MCF 10A (cell line): ENCODE data around the gene TRMT61B. TPM values are rescaled to one million over a fixed set of nuclear protein-coding genes. Genes with fewer than 3 reads are reported as not detected.

ENCODE experiments used
- BruUV-seq: library from RNA; stranded (reverse); fragments of 400-500 nt; replicated peaks from 2 replicates; lab custom pipeline; 2021; lab: Mats Ljungman, UMichigan
- CTCF ChIA-PET: fragments of 300-600 bp; sonication (Branson Sonifier 250); formaldehyde crosslinking; extraction: SDS; loops from one replicate; lab custom pipeline; 2021; ENCODE audit warnings: antibody characterized with exemption, inconsistent platforms; lab: Yijun Ruan, JAX
- POLR2A ChIA-PET: fragments of 300-600, 350-650 bp; sonication (Branson Sonifier 250); formaldehyde crosslinking; extraction: SDS; loops from one replicate; lab custom pipeline; 2020; ENCODE audit warnings: antibody characterized with exemption, inconsistent platforms; lab: Yijun Ruan, JAX
- DNase-seq: peaks from one replicate; pipeline ENCODE4 v3.0.0-alpha.2; 2018; ENCODE audit not compliant: unreplicated experiment
- H3K27ac Mint-ChIP-seq: one replicate; pipeline ENCODE4 v1.8.0; 2022; ENCODE audit warnings: mild to moderate bottlenecking, low read depth, mixed read lengths; ENCODE audit not compliant: unreplicated experiment
- H3K27me3 Mint-ChIP-seq: one replicate; pipeline ENCODE4 v1.8.0; 2022; ENCODE audit warnings: mixed read lengths; ENCODE audit not compliant: insufficient read depth, unreplicated experiment
- H3K36me3 Mint-ChIP-seq: one replicate; pipeline ENCODE4 v1.8.0; 2022; ENCODE audit warnings: mild to moderate bottlenecking, moderate library complexity, mixed read lengths; ENCODE audit not compliant: insufficient read depth, unreplicated experiment
- H3K4me1 Mint-ChIP-seq: one replicate; pipeline ENCODE4 v1.8.0; 2022; ENCODE audit warnings: mixed read lengths; ENCODE audit not compliant: insufficient read depth, unreplicated experiment
- H3K4me3 Mint-ChIP-seq: one replicate; pipeline ENCODE4 v1.8.0; 2022; ENCODE audit warnings: mild to moderate bottlenecking, moderate library complexity, mixed read lengths; ENCODE audit not compliant: unreplicated experiment
- H3K9me3 Mint-ChIP-seq: one replicate; pipeline ENCODE4 v1.8.0; 2022; ENCODE audit warnings: mixed read lengths; ENCODE audit not compliant: unreplicated experiment
- intact Hi-C: fragments of 100-400 bp; cut with micrococcal nuclease; formaldehyde crosslinking; loops from 2 replicates; pipeline ENCODE4 v1.14.1; 2022
- total RNA-seq: library from RNA; stranded (reverse); gene quantifications from 2 replicates; pipeline ENCODE4 v1.2.3, GENCODE V29; 2022
- TF ChIP-seq, protein P1 (sequence below): fragments of 200-600 bp; IDR thresholded peaks from one replicate; pipeline ENCODE4 v1.8.0; 2022; ENCODE audit warnings: antibody characterized with exemption, mild to moderate bottlenecking; ENCODE audit not compliant: unreplicated experiment

Gene TRMT61B
- total RNA-seq, 1 experiment from 2014 or later, result 10.4 TPM

DNA sequence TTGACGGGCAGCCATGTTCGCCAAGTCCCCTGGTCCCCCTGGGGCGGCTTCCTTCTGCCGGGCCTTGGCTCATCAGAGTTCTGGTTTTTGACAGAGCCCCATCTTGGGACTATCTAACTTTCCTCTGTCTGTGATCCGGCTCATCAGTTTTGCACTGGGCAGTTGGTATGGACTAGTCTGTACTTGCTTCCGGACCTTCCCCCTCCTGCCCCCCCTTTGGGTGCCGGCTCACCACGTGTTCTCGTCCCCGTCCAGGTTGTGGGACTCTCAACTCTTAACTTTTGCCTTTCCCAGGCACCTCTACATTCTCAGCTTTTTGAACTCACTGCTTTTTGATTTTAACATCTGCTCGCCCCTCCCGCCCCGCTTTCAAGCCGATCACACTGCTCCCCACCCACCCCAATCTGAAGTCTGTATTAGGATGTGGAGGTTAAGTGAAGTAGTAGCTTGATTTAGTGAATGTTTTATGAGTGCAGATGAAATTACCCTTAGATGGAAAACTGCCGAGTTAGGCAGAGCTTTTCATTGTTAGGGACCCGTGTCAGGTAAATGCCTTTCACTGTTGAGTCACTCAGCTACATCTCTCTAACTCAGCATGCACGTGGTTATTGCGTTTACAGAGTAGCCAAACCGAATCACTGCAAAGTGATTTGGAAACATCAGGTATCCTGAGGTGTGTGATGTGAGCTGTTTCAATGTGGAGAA is 25.2 kb upstream of the TRMT61B start:
- intact Hi-C loops, result loop anchor here (2.0 to 5.0 kb wide), 3 partner anchors 25 to 329 kb away; partner anchors contain the start of gene TRMT61B
- CTCF ChIA-PET, result interaction anchor here (0.7 to 2.1 kb wide), 2 partner anchors 14 to 57 kb away, joined by 3 to 11 read pairs; no protein-coding TSS in a partner anchor

GRCh38 chr2:28894470-28895188 is 24.5 kb upstream of the TRMT61B start, which contains the start of gene WDR43:
Gene WDR43 (plus strand): TSS chr2:28894667. CDS start chr2:28894699, 32 bp downstream.
- DNase-seq, result peak; percentile 98
- Mint-ChIP-seq H3K27me3 (no peaks in the 10 kb centered on the region), H3K4me1 (peaks cover 27% of the 10 kb centered on the region), H3K9me3 (no peaks in the 10 kb centered on the region), H3K27ac (peak within 1 kb of the TSS; percentile 92), H3K4me3 (peak within 1 kb of the TSS; percentile 88), H3K36me3 (peaks cover 20% of the 10 kb centered on the region)
- BruUV-seq, result TSS peak; percentile 39
- TF ChIP-seq, protein P1, sequence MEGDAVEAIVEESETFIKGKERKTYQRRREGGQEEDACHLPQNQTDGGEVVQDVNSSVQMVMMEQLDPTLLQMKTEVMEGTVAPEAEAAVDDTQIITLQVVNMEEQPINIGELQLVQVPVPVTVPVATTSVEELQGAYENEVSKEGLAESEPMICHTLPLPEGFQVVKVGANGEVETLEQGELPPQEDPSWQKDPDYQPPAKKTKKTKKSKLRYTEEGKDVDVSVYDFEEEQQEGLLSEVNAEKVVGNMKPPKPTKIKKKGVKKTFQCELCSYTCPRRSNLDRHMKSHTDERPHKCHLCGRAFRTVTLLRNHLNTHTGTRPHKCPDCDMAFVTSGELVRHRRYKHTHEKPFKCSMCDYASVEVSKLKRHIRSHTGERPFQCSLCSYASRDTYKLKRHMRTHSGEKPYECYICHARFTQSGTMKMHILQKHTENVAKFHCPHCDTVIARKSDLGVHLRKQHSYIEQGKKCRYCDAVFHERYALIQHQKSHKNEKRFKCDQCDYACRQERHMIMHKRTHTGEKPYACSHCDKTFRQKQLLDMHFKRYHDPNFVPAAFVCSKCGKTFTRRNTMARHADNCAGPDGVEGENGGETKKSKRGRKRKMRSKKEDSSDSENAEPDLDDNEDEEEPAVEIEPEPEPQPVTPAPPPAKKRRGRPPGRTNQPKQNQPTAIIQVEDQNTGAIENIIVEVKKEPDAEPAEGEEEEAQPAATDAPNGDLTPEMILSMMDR, result no peak
- ChIA-PET POLR2A (interaction anchor here (0.6 to 6.9 kb wide), 23 partner anchors 11 to 818 kb away, joined by 3 to 79 read pairs (median 5); partner anchors contain the start of genes PPP1CB and TRMT61B), CTCF (interaction anchor here (0.6 to 0.7 kb wide), 2 partner anchors 54 to 328 kb away, joined by 4 to 5 read pairs; no protein-coding TSS in a partner anchor)
- intact Hi-C loops, result loop anchor here (2.0 to 5.0 kb wide), 3 partner anchors 24 to 328 kb away; partner anchors contain the start of gene TRMT61B

More for the DNA sequence above, 25.2 kb upstream of the TRMT61B start:
- POLR2A ChIA-PET, result interaction anchor here (0.6 to 6.9 kb wide), 33 partner anchors 10 to 1251 kb away, joined by 3 to 79 read pairs (median 5); partner anchors contain the start of genes PPP1CB, TRMT61B and YPEL5
- TF ChIP-seq, protein P1, result no peak
- H3K27ac Mint-ChIP-seq, result peak overlapping the region; percentile 92
- H3K27me3 Mint-ChIP-seq, result no peaks in the 10 kb centered on the region
- H3K4me3 Mint-ChIP-seq, result peak overlapping the region; percentile 88
- no TSS peak for BruUV-seq
- peaks cover 20% of the 10 kb centered on the region for H3K36me3 Mint-ChIP-seq
- H3K9me3 Mint-ChIP-seq, result no peaks in the 10 kb centered on the region
- peak; percentile 67 for DNase-seq
- H3K4me1 Mint-ChIP-seq, result peaks cover 27% of the 10 kb centered on the region

DNA sequence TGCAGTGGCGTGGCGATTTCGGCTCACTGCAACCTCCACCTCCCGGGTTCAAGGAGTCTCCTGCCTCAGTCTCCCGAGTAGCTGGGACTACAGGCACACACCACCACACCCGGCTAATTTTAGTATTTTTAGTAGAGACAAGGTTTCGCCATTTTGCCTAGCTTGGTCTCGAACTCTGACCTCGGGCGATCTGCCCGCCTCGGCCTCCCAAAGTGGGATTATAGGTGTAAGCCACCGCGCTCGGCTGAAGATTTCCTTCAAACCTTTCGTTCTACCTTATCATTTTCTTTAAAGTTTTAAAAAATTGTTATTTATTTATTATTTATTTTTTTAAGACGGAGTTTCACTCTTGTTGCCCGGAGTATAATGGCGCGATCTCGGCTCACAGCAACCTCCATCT is 23.4 kb upstream of the TRMT61B start:
- no TSS peak for BruUV-seq

More for the DNA sequence above, 23.4 kb upstream of the TRMT61B start:
- Mint-ChIP-seq H3K27me3 (no peaks in the 10 kb centered on the region), H3K9me3 (no peaks in the 10 kb centered on the region), H3K4me3 (no peak overlapping the region), H3K36me3 (peaks cover 20% of the 10 kb centered on the region), H3K27ac (no peak overlapping the region), H3K4me1 (peaks cover 18% of the 10 kb centered on the region)
- TF ChIP-seq, protein P1, result no peak
- intact Hi-C loops, result no loop called here
- no peak for DNase-seq
- POLR2A ChIA-PET, result interaction anchor here (1.6 to 6.9 kb wide), 3 partner anchors 11 to 36 kb away, joined by 7 to 79 read pairs (median 11); partner anchors contain the start of gene TRMT61B
- CTCF ChIA-PET, result interaction anchor here (1.6 kb wide), 1 partner anchor 15 kb away, joined by 5 read pairs; no protein-coding TSS in a partner anchor
